Endothelial cell (in vitro differentiated cells): ENCODE results near the gene TAS1R1. TPM values are rescaled to one million over a fixed set of nuclear protein-coding genes. Genes with fewer than 3 reads are reported as not detected.
"Not testable (repeated sequence)": the region's sequence is repeated elsewhere in the genome, so short reads cannot be mapped to it uniquely, and the experiment has no call there.

ENCODE experiments used
- DNase-seq: peaks from one replicate; pipeline ENCODE4 v3.0.0; 2021; ENCODE audit warnings: low spot score
- H3K27ac Mint-ChIP-seq: one replicate; pipeline ENCODE4 v1.8.0; 2021; ENCODE audit warnings: mixed read lengths, inconsistent platforms; ENCODE audit not compliant: unreplicated experiment
- H3K27me3 Mint-ChIP-seq: one replicate; pipeline ENCODE4 v1.8.0; 2021; ENCODE audit warnings: mild to moderate bottlenecking, moderate library complexity, mixed read lengths, inconsistent platforms; ENCODE audit not compliant: unreplicated experiment
- H3K36me3 Mint-ChIP-seq: one replicate; pipeline ENCODE4 v1.8.0; 2021; ENCODE audit warnings: mild to moderate bottlenecking, low read depth, mixed read lengths, inconsistent platforms; ENCODE audit not compliant: unreplicated experiment
- H3K4me1 Mint-ChIP-seq: one replicate; pipeline ENCODE4 v1.8.0; 2021; ENCODE audit warnings: mild to moderate bottlenecking, mixed read lengths, inconsistent platforms; ENCODE audit not compliant: unreplicated experiment
- H3K4me3 Mint-ChIP-seq: one replicate; pipeline ENCODE4 v1.8.0; 2021; ENCODE audit warnings: mild to moderate bottlenecking, mixed read lengths, inconsistent platforms; ENCODE audit not compliant: unreplicated experiment
- H3K9me3 Mint-ChIP-seq: one replicate; pipeline ENCODE4 v1.8.0; 2021; ENCODE audit warnings: mixed read lengths, inconsistent platforms; ENCODE audit not compliant: unreplicated experiment
- total RNA-seq: library from RNA; stranded (reverse); fragmentation: NEBNext Ultra II Directional; extraction: Animal tissue kit (Norgen Biotek cat#: 25700); gene quantifications from one replicate; pipeline ENCODE4 v1.2.1, GENCODE V29; 2021; ENCODE audit not compliant: unreplicated experiment
- TF ChIP-seq, protein P1 (sequence below): fragments of 200-600 bp; sonication (generic); IDR thresholded peaks from one replicate; pipeline ENCODE4 v1.5.0; 2021; ENCODE audit warnings: antibody characterized with exemption; ENCODE audit not compliant: unreplicated experiment

Gene TAS1R1
- total RNA-seq, 1 donor from 2014 or later, result not detected

DNA sequence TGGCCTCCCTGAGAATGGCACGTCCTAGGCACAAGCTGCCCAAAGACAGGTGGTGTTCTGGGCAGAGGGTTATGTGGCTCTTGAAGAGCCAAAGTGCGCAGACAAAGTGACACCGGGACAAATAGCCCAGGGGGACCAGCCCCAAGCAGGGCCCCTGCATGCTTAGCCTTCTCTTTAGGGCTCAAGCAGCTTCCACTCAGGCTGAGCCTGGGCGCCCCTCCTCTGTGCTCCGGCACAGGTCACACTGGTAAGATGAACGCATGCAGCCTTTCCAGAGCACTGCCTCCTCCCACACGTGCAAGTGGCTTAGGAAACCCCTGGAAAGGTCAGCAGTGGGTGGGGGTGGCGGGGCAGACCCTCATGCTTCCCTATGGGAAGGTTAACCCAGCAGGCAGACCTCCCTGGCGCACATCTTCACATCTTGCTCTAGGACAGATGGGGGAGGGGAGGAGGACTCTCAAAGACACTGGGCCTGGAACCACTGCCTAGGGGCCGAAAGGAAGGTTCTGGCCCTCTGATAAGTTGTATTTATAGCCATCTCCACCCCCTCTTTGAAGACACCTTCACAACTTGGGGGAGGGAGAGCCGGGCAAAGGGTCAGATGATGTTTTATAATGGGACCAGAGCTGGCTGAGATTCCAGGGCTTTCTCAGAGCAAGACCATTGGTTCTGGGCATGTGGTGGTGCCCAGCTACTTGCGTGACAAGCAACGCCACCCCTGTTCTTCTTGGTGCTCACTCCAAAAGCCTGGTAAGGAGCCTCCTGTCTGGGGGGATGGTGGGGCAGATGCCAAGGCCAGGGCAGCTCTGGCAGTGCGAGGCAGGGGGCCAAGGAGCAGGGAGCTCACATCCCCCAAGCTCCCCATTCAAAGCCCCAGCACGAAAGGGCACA is 42.0 kb downstream of the TAS1R1 start:
- Mint-ChIP-seq H3K36me3 (peaks cover 6% of the 10 kb centered on the region), H3K4me3 (no peak overlapping the region), H3K27ac (no peak overlapping the region), H3K4me1 (peaks cover 7% of the 10 kb centered on the region), H3K9me3 (no peaks in the 10 kb centered on the region), H3K27me3 (peaks cover 7% of the 10 kb centered on the region)
- TF ChIP-seq, protein P1, sequence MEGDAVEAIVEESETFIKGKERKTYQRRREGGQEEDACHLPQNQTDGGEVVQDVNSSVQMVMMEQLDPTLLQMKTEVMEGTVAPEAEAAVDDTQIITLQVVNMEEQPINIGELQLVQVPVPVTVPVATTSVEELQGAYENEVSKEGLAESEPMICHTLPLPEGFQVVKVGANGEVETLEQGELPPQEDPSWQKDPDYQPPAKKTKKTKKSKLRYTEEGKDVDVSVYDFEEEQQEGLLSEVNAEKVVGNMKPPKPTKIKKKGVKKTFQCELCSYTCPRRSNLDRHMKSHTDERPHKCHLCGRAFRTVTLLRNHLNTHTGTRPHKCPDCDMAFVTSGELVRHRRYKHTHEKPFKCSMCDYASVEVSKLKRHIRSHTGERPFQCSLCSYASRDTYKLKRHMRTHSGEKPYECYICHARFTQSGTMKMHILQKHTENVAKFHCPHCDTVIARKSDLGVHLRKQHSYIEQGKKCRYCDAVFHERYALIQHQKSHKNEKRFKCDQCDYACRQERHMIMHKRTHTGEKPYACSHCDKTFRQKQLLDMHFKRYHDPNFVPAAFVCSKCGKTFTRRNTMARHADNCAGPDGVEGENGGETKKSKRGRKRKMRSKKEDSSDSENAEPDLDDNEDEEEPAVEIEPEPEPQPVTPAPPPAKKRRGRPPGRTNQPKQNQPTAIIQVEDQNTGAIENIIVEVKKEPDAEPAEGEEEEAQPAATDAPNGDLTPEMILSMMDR, result no peak
- no peak for DNase-seq

DNA sequence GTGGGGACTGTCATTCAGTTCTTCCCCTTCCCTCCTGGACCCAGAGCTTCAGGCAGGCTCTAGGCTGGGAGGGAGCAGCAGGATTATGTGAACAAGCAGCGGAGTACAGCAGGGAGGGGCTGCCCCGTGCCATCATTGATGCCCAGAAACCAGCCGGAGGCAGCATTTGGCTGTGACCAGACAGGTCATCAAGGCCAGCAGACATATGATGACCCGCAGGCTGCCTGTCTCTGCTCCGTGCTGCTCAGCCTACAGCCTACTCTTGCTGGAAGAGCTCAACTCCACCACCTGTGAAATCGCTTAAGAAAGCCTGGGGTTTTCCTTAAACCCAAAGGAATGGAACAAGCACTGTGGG is 42.6 kb downstream of the TAS1R1 start:
- TF ChIP-seq, protein P1, result no peak
- DNase-seq, result no peak
- Mint-ChIP-seq H3K4me3 (no peak overlapping the region), H3K27me3 (peaks cover 7% of the 10 kb centered on the region), H3K4me1 (peaks cover 7% of the 10 kb centered on the region), H3K36me3 (peaks cover 6% of the 10 kb centered on the region), H3K9me3 (no peaks in the 10 kb centered on the region), H3K27ac (no peak overlapping the region)

GRCh38 chr1:6599141-6599975 is 44.3 kb downstream of the TAS1R1 start:
- peaks cover 6% of the 10 kb centered on the region for H3K36me3 Mint-ChIP-seq

DNA sequence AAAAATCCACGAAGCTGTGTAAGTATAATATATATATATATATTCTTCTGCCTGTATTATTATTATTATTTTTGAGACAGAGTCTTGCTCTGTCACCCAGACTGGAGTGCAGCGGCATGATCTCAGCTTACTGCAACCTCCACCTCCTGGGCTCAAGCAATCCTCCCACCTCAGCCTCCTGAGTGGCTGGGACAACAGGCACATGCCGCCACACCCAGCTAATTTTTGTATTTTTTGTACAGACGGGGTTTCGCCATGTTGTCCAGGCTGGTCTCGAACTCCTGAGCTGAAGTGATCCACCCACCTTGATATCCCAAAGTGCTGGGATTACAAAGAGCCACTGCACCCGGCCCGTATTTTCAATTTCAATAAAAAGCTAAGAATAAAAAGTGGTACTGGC is 44.9 kb downstream of the TAS1R1 start:
- Mint-ChIP-seq H3K27me3 (peaks cover 11% of the 10 kb centered on the region), H3K4me1 (peaks cover 18% of the 10 kb centered on the region)
- H3K4me3 Mint-ChIP-seq, DNase-seq, H3K36me3 Mint-ChIP-seq, H3K9me3 Mint-ChIP-seq, H3K27ac Mint-ChIP-seq: not testable (repeated sequence)

More at GRCh38 chr1:6599141-6599975, 44.3 kb downstream of the TAS1R1 start:
- Mint-ChIP-seq H3K27me3 (peaks cover 11% of the 10 kb centered on the region), H3K4me1 (peaks cover 17% of the 10 kb centered on the region), H3K9me3 (no peaks in the 10 kb centered on the region), H3K4me3 (no peak overlapping the region), H3K27ac (no peak overlapping the region)
- TF ChIP-seq, protein P1, result no peak
- DNase-seq, result no peak

GRCh38 chr1:6600410-6601048 is 45.4 kb downstream of the TAS1R1 start:
- DNase-seq, result no peak
- Mint-ChIP-seq H3K36me3 (peaks cover 6% of the 10 kb centered on the region), H3K4me3 (peak overlapping the region; percentile 88), H3K4me1 (peaks cover 18% of the 10 kb centered on the region), H3K9me3 (no peaks in the 10 kb centered on the region), H3K27ac (peak overlapping the region; percentile 24), H3K27me3 (peaks cover 11% of the 10 kb centered on the region)
- TF ChIP-seq, protein P1, result no peak
